ENCODE data around the gene ZNF106. TPM values are rescaled to one million over a fixed set of nuclear protein-coding genes. Genes with fewer than 3 reads are reported as not detected.

The ZNF106 gene
- total and polyA plus RNA-seq, 2 of the 4 experiments (the other 2 are of a cell fraction) = 19.2 to 87.5 TPM

DNA sequence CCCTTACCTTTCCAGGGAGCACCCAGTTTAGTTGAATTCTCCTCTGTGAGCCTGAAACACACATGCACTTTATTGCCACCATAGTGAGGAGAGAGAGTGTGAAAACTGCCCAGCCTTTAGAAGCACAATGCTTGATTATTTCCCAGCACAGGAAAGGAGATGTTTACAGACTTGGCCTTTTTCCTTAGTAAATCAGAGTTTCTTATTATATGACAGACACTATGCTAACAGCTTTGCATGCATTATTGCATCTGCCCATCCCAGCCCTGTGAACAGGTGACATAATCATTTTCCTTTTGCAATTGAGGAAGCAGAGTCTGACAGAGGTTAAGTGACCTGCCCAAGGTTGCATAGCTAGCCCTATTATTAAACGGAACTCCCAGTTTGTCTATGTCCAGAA lies 95.1 kb downstream of the ZNF106 start:
- in situ Hi-C loops (cut with MboI; ENCODE audit: low sequenced_read_pairs) (no loop called here), intact Hi-C loops (cut with micrococcal nuclease) (no loop called here), dilution Hi-C loops (cut with HindIII; ENCODE audit: low sequenced_read_pairs, unreplicated experiment) (no loop called here)
- no peak for TF ChIP-seq RFX5 (IDR thresholded peaks at IDR 0.05; ENCODE audit: low read depth, low read length)
- TF ChIP-seq BHLHE40 (IDR thresholded peaks at IDR 0.05; ENCODE audit: low read depth, low read length) = no peak
- no peak for TF ChIP-seq RCOR1 (IDR thresholded peaks at IDR 0.05; ENCODE audit: insufficient replicate concordance, low read length)
- no peak for TF ChIP-seq NFE2L2 (IDR thresholded peaks at IDR 0.05; ENCODE audit: low read depth, low read length)
- TF ChIP-seq CEBPB (IDR thresholded peaks at IDR 0.05; ENCODE audit: low read depth, low read length) = no peak
- no peak for TF ChIP-seq POLR2A (IDR thresholded peaks at IDR 0.05; ENCODE audit: low read depth, low read length)
- TF ChIP-seq CHD1 (IDR thresholded peaks at IDR 0.05; ENCODE audit: low read depth, low read length) = no peak
- no peak for TF ChIP-seq RAD21 (IDR thresholded peaks at IDR 0.05; ENCODE audit: low read length)
- 60% methylated on average over 1 of the region's 1 CpG; no CpG with 5 or more reads in 1 of the 2 experiments for WGBS, 2 experiments (ENCODE audit: extremely low coverage in 2 of 2, insufficient read length in 1 of 2)
- Histone ChIP-seq H2BK120ac (ENCODE audit: low read depth, low read length) (no peak overlapping the region), H3K14ac (replicated peaks; ENCODE audit: low read depth, low read length) (no peak overlapping the region), H2BK5ac (ENCODE audit: low read depth, low read length, poor library complexity, severe bottlenecking) (no peak overlapping the region), H2AFZ (replicated peaks; ENCODE audit: low read length, poor library complexity) (no peak overlapping the region), H3K27ac (ENCODE audit: insufficient read depth, low read length) (no peak overlapping the region), H2AK9ac (replicated peaks; ENCODE audit: low read depth, low read length, poor library complexity) (no peak overlapping the region), H3K4ac (ENCODE audit: low read depth, low read length) (no peak overlapping the region), H3K9me3 (ENCODE audit: control insufficient read depth, insufficient read depth, low read length) (no peaks in the 10 kb centered on the region), H3K9ac (ENCODE audit: low read depth, low read length) (no peak overlapping the region), H4K5ac (ENCODE audit: low read depth, low read length) (no peak overlapping the region), H3K4me3 (ENCODE audit: insufficient read depth, low read depth, low read length) (no peak overlapping the region), H3K18ac (ENCODE audit: low read depth, low read length) (no peak overlapping the region), H3K79me1 (ENCODE audit: low read depth in 1 of 2, low read length in 2 of 2) (no peaks in the 10 kb centered on the region), H3K27me3 (ENCODE audit: control insufficient read depth, insufficient read depth, low read length) (no peaks in the 10 kb centered on the region; the same call in 1 of the 2 replicates), H3K9me1 (ENCODE audit: insufficient read depth, low read length) (no peaks in the 10 kb centered on the region; the same call in 1 of the 2 replicates), H3K23ac (ENCODE audit: low read depth, low read length) (no peak overlapping the region), H3K56ac (ENCODE audit: extremely low read depth, insufficient read depth, low read length) (no peak overlapping the region), H4K8ac (ENCODE audit: low read depth in 2 of 2, low read length in 2 of 2) (no peak overlapping the region), H3K4me2 (ENCODE audit: low read depth, low read length) (no peak overlapping the region), H4K20me1 (ENCODE audit: insufficient read depth, low read length) (no peaks in the 10 kb centered on the region), H2BK20ac (ENCODE audit: low read depth, low read length) (no peak overlapping the region), H2BK15ac (ENCODE audit: low read depth, low read length) (no peak overlapping the region), H2AK5ac (ENCODE audit: low read depth, low read length) (no peak overlapping the region), H3K4me1 (ENCODE audit: control insufficient read depth, insufficient read depth, low read length) (no peaks in the 10 kb centered on the region), H4K91ac (ENCODE audit: insufficient read depth, low read depth, low read length) (no peak overlapping the region), H3K36me3 (ENCODE audit: control insufficient read depth, insufficient read depth, low read length) (no peaks in the 10 kb centered on the region)
- ATAC-seq (ENCODE audit: low read depth) (no peak), DNase-seq (no peak)
- ChIA-PET POLR2A (ENCODE audit: unreplicated experiment) (no interaction called here), CTCF (no interaction called here)
- no TSS peak for BruUV-seq (replicated peaks)
